A673 (cell line): ENCODE measurements around the gene GNG4.

Experiments
- CTCF ChIP-seq: fragments of 300-800, 200-600 bp; sonication (generic); conservative IDR thresholded peaks from 2 replicates; pipeline ENCODE4 v1.5.1; 2017; ENCODE audit warnings: low read depth, mild to moderate bottlenecking, antibody characterized with exemption, low read length, moderate library complexity, mixed read lengths
- EZH2 ChIP-seq: fragments of 200-600 bp; sonication (generic); IDR thresholded peaks from 2 replicates; pipeline ENCODE4 v1.6.1; 2017; ENCODE audit warnings: borderline replicate concordance, low read depth, mild to moderate bottlenecking, mixed read lengths, antibody characterized with exemption, low read length; ENCODE audit not compliant: poor library complexity, severe bottlenecking

DNA sequence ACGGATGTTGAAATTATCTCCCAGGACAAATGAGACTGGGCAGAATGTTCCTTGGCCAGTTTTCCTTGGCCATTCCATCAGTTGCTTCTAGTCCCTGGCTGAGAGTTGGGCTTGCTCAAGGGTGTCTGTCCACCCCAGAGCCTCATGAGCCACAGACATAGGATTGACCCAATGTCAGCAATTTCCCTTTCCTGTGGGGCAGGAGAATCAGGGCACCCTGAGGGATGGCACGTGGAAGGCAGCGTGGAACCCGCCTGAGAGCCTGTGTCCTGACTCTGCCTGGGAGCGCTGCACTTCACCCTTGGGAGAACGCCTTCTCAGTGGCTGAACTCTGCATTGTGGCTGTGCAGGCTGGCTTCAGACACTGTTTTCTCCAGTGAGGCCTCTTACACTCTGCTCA is 74.0 kb downstream of the GNG4 start:
- TF ChIP-seq CTCF = no peak
- no peak for TF ChIP-seq EZH2
